HG03066 (cell line): ENCODE measurements around the gene VILL.

Experiments used
- ATAC-seq: cut with Tn5 transposase; IDR thresholded peaks from one replicate; pipeline ENCODE4 v1.9.1; 2021; ENCODE audit warnings: low read depth; ENCODE audit not compliant: unreplicated experiment

Gene VILL

GRCh38 chr3:37997791-37998370 lies 7.3 kb downstream of the VILL start:
- ATAC-seq, result no peak

DNA sequence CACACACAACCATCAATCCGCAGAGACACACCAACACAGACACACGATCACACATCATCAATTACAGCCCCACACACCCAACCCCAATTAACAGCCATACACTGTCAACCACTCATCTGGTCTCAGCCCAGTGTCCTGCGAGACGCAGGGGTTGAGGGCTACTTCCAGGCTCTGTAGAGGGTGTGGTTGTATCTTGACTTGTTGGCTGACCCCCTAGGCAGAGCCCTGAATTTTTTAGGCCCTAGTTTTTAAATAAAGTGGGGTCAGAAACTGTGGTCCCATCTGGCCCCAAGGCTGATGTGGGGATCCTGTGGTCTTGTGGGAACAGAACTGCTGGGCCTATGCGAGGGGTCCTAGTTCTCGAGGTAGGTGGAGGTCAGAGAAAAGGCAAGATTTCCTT lies 9.2 kb downstream of the VILL start:
- ATAC-seq, result no peak

DNA sequence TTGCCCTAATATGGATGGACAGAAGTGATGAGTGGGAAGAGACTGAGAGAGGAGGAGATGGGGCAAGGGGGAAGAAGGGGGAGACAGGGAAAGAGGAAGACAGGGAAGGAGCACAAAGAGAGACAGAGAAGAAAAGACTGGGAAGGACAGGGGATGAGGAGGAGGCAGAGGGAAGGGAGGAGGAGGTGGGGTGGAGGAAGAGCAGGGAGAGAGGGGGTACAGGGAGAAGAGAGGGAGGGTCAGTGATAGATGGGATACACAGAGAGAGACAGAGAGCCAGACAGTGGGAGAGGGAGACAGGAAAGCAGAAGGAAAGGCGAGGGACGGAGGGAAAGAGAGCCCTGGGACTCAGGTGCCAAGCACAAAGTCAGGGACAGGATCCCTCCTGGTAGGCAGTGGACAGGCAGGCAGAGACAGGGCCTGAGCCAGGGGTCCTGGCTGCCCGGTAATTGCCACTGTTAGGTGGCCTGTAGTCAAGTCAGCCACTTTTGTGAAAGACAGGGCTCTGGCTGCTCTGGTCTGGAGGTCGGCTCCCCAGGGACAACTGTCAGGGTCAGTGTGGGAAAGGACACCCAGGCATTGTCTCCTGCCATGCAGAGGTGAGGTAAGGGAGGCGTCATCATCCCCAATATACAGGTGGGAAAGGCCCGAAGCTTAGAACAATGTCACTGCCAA lies 9.8 kb downstream of the VILL start:
- no peak for ATAC-seq

GRCh38 chr3:38000965-38001455 lies 10.4 kb downstream of the VILL start:
- ATAC-seq, result no peak

DNA sequence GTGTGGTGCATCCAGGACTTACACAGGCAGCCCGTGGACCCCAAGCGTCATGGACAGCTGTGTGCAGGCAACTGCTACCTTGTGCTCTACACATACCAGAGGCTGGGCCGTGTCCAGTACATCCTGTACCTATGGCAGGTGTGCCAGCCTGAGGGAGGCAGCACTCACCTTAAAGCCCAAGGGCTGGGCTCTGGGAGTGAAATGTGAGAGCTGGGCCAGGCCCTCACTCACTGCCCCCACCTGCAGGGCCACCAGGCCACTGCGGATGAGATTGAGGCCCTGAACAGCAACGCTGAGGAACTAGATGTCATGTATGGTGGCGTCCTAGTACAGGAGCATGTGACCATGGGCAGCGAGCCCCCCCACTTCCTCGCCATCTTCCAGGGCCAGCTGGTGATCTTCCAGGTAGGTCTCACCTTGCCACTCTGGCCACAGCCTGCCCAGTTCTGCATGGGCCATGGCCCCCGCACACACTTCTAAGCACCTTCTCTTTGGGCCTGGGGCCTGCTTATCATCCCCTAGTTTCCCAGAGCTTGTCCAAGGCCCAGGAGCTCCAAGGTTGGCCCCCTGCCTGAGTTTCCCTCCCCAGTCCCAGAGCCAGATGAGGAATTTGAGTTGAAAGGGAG lies 11.0 kb downstream of the VILL start:
- no peak for ATAC-seq

DNA sequence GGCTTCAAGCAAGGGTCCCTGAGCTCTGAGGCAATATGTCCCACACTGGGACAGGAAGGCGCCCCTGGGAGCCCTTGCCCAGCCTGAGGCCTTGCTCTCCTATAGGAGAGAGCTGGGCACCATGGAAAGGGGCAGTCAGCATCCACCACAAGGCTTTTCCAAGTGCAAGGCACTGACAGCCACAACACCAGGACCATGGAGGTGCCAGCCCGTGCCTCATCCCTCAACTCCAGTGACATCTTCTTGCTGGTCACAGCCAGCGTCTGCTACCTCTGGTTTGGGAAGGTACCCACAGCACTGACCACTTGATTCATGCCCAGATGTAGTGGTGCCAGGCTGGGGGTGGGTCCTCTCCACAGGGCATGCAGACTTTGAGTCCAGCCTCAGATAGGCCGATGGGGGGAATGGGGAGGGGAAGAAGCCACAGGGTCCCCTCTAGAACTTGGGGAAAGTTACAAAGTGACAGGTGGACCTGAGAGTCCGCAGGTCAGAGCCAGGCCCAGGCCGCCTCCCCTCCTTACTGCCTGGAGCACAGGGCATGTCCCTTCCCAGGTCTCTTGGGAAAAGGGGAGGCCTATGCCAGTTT lies 11.8 kb downstream of the VILL start:
- no peak for ATAC-seq

DNA sequence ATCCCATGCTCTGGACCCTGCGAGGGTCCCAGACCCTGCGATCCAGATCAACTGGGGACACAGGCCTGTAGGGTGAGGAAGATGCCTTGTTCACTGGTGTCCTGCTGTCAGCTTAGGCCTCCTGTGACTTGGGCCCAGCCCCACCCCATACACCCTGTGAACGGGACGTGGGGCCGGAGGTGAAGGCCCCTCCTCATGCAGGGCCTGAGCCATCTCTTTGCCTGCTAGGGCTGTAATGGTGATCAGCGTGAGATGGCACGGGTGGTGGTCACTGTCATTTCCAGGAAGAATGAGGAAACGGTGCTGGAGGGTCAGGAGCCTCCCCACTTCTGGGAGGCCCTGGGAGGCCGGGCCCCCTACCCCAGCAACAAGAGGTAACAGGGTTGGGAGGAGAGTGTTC lies 12.4 kb downstream of the VILL start:
- no peak for ATAC-seq

GRCh38 chr3:38003371-38003816 lies 12.8 kb downstream of the VILL start:
- peak; percentile 42 for ATAC-seq

- ATAC-seq, result no peak
These were observed 13.3 kb downstream of the VILL start for GRCh38 chr3:38003817-38004414.

DNA sequence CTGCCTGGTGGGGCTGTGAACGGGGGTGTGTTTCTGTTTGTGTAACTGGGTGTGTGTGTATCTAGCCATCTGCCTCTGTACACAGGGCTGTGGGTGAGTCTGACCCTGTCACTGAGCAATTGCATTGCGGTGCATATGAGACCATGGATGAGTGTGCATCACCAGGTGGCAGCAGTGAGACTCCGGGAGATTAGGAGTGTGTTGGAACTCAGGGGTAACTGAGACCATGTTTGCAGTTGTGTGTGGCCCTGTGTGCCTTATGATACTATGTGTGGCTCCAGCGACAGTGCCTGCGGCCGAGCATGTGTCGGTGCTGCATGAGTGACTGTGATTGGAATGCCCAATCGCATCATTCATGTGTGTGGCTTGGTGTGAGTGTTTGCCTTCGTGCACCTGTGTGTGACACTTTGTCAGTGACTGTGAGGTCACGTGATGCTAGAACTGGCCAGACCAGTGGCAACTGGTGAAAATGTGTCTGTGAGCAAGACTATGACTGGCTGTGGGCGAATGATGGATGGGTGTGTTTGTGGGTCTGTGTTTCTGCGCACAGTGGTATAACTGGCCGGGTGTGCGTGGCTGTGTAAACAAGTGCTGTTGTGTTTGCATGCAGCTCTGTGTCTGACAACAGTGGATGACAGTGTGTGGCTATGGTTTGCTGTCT lies 14.0 kb downstream of the VILL start:
- ATAC-seq, result no peak

GRCh38 chr3:38005076-38006020 lies 14.8 kb downstream of the VILL start:
- no peak for ATAC-seq

DNA sequence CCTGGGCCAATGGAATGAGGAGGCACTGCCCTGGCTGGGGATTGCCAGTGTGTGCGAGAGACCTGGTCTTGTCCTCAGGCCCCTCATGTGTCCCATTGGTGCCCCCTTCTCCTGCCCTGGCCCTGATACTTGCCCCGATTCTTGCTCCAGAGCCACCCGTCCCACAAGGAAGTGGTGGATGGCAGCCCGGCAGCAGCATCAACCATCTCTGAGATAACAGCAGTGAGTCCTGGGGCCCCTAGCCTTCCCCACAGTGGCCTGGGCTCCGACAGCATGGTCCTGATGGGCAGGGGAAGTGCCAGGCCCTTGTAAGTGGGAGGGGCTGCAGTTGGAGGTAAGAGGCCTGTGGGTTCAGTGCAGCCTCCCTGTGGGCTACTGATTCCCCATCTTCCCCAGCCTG lies 15.4 kb downstream of the VILL start:
- ATAC-seq, result no peak

DNA sequence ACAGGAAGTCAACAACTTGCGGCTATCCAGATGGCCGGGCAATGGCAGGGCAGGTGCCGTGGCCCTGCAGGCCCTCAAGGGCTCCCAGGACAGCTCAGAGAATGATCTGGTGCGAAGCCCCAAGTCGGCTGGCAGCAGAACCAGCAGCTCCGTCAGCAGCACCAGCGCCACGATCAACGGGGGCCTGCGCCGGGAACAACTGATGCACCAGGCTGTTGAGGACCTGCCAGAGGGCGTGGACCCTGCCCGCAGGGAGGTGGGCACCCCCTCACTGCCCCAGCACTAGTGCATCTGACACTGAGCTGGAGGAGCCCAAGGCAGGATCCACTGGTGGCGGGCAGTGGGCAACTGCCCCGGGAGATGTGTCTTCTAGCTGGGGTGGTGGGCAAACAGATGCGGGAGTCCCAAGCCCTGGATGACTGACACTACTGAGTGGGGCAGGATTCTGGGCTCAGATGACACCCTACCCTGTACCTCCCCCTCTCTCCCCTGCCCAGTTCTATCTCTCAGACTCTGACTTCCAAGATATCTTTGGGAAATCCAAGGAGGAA lies 15.9 kb downstream of the VILL start:
- ATAC-seq, result no peak

GRCh38 chr3:38007754-38008090 lies 17.1 kb downstream of the VILL start:
- ATAC-seq, result no peak

DNA sequence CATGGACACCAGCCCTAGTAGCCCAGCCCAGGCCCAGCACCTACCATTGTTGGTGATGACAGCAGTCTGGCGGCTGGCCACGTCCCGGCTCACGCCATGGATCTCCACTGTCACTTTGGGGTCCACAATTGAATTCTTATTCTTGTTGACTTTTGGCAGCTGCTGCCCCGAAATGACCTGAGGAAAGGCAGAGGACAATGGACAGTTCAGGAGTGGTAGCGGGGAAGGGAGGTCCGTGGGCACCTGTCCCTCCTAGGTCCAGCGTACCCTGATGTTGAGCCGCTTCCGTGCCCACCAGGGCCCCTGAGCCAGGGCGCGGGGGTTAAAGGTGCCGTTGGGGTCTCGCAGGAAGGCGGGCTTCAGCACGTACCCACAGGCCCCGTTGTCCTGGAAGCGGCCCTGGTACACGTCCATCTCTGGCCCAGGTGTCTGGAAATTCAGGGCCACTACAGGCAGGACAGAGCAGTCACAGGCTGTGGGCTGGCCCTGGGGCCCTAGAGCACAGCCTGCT lies 17.7 kb downstream of the VILL start:
- no peak for ATAC-seq

DNA sequence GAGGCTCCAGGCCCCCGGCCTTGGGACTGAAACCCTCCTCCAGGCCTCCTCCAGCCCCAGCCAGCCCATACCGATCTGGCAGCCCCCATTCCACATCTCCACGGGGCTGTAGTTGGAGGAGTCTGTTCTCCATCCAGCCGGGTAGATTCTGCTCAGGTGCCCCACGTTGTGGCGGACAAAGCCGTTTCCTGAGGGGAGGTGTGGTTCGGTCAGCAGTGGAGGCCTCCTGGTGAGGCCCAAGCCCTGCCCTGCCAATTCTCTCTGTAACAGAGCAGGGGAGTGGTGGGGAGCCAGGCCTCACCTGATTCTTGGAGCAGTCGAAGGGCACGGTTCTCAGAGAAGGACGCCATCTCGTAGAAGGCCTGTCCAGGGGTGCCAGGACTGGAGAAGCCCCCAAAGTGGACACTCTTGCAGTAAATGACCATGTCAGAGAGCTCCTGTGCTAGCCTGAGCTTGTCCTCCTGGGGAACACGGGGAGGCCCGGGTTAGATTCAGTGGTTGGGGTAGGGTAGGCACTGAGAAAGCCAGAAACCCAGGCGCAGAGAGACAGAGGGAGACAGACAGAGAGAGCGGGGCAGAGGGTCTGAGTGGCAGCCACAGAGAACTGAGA lies 18.5 kb downstream of the VILL start:
- no peak for ATAC-seq

- ATAC-seq, result no peak
These were observed 19.4 kb downstream of the VILL start for GRCh38 chr3:38009807-38010591.

GRCh38 chr3:38011111-38011510 lies 20.5 kb downstream of the VILL start:
- ATAC-seq, result no peak
